ENCODE measurements around the gene ZBP1. TPM values are rescaled to one million over a fixed set of nuclear protein-coding genes. Genes with fewer than 3 reads are reported as not detected.

The ZBP1 gene
- total RNA-seq, 1 donor from 2014 or later = not detected

DNA sequence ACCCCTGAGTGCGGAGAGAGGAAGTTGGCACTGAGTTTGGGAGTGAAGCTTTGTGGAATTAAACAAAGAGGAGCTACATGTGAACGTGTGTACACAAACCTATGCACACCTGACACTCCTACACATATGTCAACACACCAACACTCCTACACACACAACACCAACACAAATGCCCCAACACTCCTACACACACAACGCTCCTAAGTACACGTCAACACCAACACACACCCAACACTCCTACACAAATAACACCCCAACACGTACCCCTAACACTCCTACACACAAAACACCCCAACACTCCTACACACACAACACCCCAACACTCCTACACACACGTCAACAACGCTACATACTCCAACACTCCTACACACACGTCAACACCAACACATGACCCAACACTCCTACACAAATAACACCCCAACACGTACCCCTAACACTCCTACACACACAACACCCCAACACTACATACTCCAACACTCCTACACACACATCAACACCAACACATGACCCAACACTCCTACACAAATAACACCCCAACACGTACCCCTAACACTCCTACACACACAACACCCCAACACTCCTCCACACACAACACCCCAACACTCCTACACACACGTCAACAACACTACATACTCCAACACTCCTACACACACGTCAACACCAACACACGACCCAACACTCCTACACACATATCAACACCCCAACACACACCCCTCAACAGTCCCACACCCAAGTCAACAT is 40.1 kb upstream of the ZBP1 start:
- no peak for DNase-seq (ENCODE audit: low spot score)
- Mint-ChIP-seq H3K27me3 (ENCODE audit: low read depth) (no peaks in the 10 kb centered on the region), H3K4me1 (ENCODE audit: low read depth) (peaks cover 24% of the 10 kb centered on the region), H3K27ac (ENCODE audit: unreplicated experiment) (peak overlapping the region; percentile 61), H3K9me3 (ENCODE audit: low read depth) (no peaks in the 10 kb centered on the region), H3K36me3 (ENCODE audit: low read depth) (peaks cover 13% of the 10 kb centered on the region), H3K4me3 (ENCODE audit: unreplicated experiment) (no peak overlapping the region)
- TF ChIP-seq, protein P1, sequence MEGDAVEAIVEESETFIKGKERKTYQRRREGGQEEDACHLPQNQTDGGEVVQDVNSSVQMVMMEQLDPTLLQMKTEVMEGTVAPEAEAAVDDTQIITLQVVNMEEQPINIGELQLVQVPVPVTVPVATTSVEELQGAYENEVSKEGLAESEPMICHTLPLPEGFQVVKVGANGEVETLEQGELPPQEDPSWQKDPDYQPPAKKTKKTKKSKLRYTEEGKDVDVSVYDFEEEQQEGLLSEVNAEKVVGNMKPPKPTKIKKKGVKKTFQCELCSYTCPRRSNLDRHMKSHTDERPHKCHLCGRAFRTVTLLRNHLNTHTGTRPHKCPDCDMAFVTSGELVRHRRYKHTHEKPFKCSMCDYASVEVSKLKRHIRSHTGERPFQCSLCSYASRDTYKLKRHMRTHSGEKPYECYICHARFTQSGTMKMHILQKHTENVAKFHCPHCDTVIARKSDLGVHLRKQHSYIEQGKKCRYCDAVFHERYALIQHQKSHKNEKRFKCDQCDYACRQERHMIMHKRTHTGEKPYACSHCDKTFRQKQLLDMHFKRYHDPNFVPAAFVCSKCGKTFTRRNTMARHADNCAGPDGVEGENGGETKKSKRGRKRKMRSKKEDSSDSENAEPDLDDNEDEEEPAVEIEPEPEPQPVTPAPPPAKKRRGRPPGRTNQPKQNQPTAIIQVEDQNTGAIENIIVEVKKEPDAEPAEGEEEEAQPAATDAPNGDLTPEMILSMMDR (IDR thresholded peaks at IDR 0.05) = no peak

DNA sequence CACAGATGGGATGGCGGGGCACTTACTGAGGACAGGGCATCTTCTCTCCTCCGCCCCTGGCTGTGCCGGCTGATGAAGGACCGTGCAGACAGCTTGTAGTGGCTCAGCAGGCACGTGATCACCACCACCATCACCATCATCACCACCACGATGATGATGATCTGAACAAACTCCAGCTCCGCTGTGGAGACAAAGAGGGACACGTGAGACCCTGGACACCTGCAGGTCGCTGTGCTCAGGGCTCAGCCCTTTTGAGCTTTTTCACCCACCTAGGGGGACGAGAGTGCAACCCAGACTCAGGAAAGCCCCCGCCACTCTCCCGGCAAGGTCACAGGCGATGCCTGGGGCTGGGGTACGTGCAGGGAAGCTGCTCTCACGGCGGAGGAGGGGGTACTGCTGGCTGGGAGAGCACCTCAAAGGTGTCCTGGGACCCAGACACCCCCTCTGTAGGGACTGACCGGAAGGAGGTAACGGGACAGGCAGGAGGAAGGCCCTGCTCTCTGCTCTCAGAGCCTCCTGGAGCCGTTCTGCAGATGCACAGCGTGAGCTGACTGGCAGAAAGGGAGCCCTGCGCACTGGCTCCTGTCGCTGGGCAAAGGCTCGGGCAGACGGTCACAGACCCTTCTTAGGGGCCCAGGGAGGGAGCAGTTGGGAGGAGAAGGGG is 39.4 kb upstream of the ZBP1 start:
- Mint-ChIP-seq H3K9me3 (ENCODE audit: low read depth) (no peaks in the 10 kb centered on the region), H3K27ac (ENCODE audit: unreplicated experiment) (no peak overlapping the region)

DNA sequence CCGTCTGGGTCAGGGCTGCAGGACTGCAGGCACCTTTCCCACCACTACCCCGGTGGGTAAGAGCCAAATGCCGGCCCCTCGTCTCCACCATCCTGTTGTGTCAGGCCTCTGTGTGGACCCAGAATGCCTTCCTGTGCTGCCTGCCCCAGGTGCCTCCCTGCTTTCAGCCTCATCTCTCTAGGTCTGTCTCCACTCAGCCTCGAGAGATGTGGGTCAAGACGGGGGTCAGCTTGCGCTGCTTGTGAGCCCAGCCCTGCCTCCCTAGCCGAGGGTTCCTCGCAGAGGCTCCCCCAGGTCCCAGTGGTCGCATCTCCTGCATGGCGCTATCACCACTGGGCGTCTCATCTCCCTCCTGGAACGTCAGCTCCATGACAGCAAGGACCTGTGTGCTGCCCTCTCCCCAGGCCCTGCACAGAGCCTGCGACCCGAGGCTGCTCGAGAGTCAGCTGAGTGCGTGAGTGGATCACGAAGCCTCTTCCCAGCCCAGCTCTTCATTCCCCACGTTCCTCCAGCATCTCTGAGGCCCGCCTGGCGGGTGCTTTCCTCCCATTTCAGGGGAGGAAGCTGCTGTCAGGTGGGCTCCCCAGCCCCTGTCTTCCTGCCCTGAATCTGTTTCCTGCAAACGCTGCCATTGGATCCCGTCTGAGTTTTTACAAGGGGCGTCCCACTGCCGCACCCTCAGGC is 38.7 kb upstream of the ZBP1 start:
- TF ChIP-seq, protein P1 (IDR thresholded peaks at IDR 0.05) = no peak
- Mint-ChIP-seq H3K36me3 (ENCODE audit: low read depth) (peaks cover 15% of the 10 kb centered on the region), H3K4me1 (ENCODE audit: low read depth) (peaks cover 30% of the 10 kb centered on the region), H3K27me3 (ENCODE audit: low read depth) (no peaks in the 10 kb centered on the region), H3K4me3 (ENCODE audit: unreplicated experiment) (no peak overlapping the region), H3K9me3 (ENCODE audit: low read depth) (no peaks in the 10 kb centered on the region), H3K27ac (ENCODE audit: unreplicated experiment) (no peak overlapping the region)
- DNase-seq (ENCODE audit: low spot score) = peak; percentile 80

More for the DNA sequence above, 39.4 kb upstream of the ZBP1 start:
- no peak overlapping the region for H3K4me3 Mint-ChIP-seq (ENCODE audit: unreplicated experiment)
- peaks cover 25% of the 10 kb centered on the region for H3K4me1 Mint-ChIP-seq (ENCODE audit: low read depth)
- peak; percentile 77 for DNase-seq (ENCODE audit: low spot score)
- H3K36me3 Mint-ChIP-seq (ENCODE audit: low read depth) = peaks cover 15% of the 10 kb centered on the region
- no peaks in the 10 kb centered on the region for H3K27me3 Mint-ChIP-seq (ENCODE audit: low read depth)
- TF ChIP-seq, protein P1 (IDR thresholded peaks at IDR 0.05) = no peak

DNA sequence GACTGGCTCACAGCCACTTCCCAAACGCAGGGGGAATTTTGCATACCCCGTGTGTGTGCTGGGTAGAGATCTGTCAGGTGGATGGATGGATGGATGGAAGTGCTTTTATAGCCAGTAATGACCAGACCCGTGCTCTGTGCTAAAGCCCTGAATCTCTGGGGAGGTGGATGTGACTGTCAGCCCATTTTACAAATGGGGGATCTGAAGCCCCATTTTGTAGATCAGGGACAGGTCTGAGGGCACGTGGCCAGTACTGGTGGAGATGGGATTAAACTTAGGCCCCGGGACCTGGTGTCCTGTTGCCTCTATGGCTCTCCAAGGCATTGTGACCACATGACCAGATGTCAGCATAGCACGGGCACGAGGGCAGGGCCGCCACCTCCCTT is 38.2 kb upstream of the ZBP1 start:
- no peak overlapping the region for H3K4me3 Mint-ChIP-seq (ENCODE audit: unreplicated experiment)
- TF ChIP-seq, protein P1 (IDR thresholded peaks at IDR 0.05) = no peak
- peaks cover 17% of the 10 kb centered on the region for H3K36me3 Mint-ChIP-seq (ENCODE audit: low read depth)
- H3K4me1 Mint-ChIP-seq (ENCODE audit: low read depth) = peaks cover 30% of the 10 kb centered on the region
- DNase-seq (ENCODE audit: low spot score) = no peak
- no peaks in the 10 kb centered on the region for H3K9me3 Mint-ChIP-seq (ENCODE audit: low read depth)
- H3K27me3 Mint-ChIP-seq (ENCODE audit: low read depth) = no peaks in the 10 kb centered on the region
- H3K27ac Mint-ChIP-seq (ENCODE audit: unreplicated experiment) = no peak overlapping the region
